Neutrophil (primary cell): Measurements from ENCODE around the gene RBMX2.
"Not testable (repeated sequence)": the region's sequence is repeated elsewhere in the genome, so short reads cannot be mapped to it uniquely, and the experiment has no call there.

Experiments used
- H3K27ac ChIP-seq: fragments of 200-600 bp; sonication (generic); 2 replicates; pipeline ENCODE4 v1.5.1; 2016; ENCODE audit warnings: mild to moderate bottlenecking, moderate library complexity
- H3K27me3 ChIP-seq: fragments of 200-600 bp; sonication (generic); 2 replicates; pipeline ENCODE4 v1.6.0; 2016; ENCODE audit warnings: mild to moderate bottlenecking
- H3K36me3 ChIP-seq: fragments of 200-600 bp; sonication (generic); 2 replicates; pipeline ENCODE4 v1.5.1; 2017
- H3K4me1 ChIP-seq, 2 experiments: fragments of 200-600 bp in 1 of 2; sonication (generic) in 1 of 2; 1 replicate in 1 of 2; 2 replicates in 1 of 2; pipeline versions ENCODE4 v1.5.1 to v1.6.1; 2013 to 2016; ENCODE audit warnings: low read depth in 1 of 2, low read length in 1 of 2, mild to moderate bottlenecking in 1 of 2, moderate library complexity in 1 of 2; ENCODE audit not compliant: control insufficient read depth in 1 of 2, insufficient read depth in 1 of 2
- H3K4me3 ChIP-seq, 2 experiments: fragments of 200-600 bp in 1 of 2; sonication (generic) in 1 of 2; 1 replicate in 1 of 2; 2 replicates in 1 of 2; pipeline ENCODE4 v1.5.1; 2013 to 2016; ENCODE audit warnings: low read depth in 1 of 2, low read length in 1 of 2, mild to moderate bottlenecking in 1 of 2, moderate library complexity in 1 of 2
- H3K9me3 ChIP-seq: fragments of 200-600 bp; sonication (generic); 2 replicates; pipeline ENCODE4 v1.5.1; 2016
- CTCF ChIP-seq: fragments of 200-600 bp; sonication (generic); IDR thresholded peaks from 2 replicates; pipeline ENCODE4 v1.5.1; 2016; ENCODE audit warnings: antibody characterized with exemption

RBMX2 gene

GRCh38 chrX:130435937-130436336 lies 34.1 kb downstream of the RBMX2 start:
- H3K36me3 ChIP-seq, result no peaks in the 10 kb centered on the region
- no peak overlapping the region for H3K4me3 ChIP-seq
- H3K4me1 ChIP-seq, result no peaks in the 10 kb centered on the region
- no peaks in the 10 kb centered on the region for H3K9me3 ChIP-seq
- no peak overlapping the region for H3K27ac ChIP-seq
- no peak for TF ChIP-seq CTCF
- no peaks in the 10 kb centered on the region for H3K27me3 ChIP-seq

DNA sequence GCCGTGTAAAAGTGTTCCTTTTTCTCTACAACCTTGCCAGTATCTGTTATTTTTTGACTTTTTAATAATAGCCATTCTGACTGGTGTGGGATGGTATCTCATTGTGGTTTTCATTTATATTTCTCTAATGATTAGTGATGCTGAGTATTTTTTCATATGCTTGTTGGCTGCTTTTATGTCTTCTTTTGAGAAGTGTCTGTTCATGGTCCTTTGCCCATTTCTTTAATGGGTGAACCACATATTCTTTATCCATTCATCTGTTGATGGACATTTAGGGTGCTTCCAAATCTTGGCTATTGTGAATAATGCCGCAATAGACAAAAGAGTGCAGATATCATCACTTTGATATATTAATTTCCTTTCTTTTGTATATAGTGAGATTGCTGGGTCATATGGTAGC lies 36.2 kb downstream of the RBMX2 start:
- not testable (repeated sequence) for H3K27ac ChIP-seq, H3K9me3 ChIP-seq, H3K4me3 ChIP-seq, H3K27me3 ChIP-seq, H3K4me1 ChIP-seq, H3K36me3 ChIP-seq

DNA sequence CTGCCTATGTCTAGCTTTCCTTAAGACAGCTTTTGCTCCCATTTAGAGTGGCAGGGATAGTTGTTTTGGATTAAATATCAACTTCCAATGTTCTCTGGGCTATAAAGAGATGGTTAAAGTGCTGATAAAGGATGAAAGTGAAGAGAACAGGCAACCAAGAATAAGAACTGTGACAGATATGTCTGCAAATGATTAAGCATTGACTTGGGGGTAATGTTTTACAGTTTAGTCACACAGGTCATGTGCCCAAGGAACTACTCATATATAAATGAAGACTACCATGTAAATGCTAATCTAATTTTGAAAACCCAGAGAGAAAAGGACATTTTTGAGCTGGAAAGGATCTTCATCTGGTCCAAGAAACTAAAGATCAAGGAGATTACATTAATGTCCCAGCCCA lies 42.1 kb downstream of the RBMX2 start:
- TF ChIP-seq CTCF, result no peak
- Histone ChIP-seq H3K4me1 (no peaks in the 10 kb centered on the region), H3K4me3 (no peak overlapping the region), H3K9me3 (no peaks in the 10 kb centered on the region), H3K27ac (no peak overlapping the region), H3K27me3 (no peaks in the 10 kb centered on the region), H3K36me3 (no peaks in the 10 kb centered on the region)

- no peak for TF ChIP-seq CTCF
- H3K9me3 ChIP-seq, result no peaks in the 10 kb centered on the region
- H3K27me3 ChIP-seq, result no peaks in the 10 kb centered on the region
- no peak overlapping the region for H3K4me3 ChIP-seq
- H3K4me1 ChIP-seq, result no peaks in the 10 kb centered on the region
- no peaks in the 10 kb centered on the region for H3K36me3 ChIP-seq
- H3K27ac ChIP-seq, result no peak overlapping the region
Observed at GRCh38 chrX:130444641-130445336, 43.0 kb downstream of the RBMX2 start.

GRCh38 chrX:130446974-130447373 lies 45.2 kb downstream of the RBMX2 start:
- no peaks in the 10 kb centered on the region for H3K36me3 ChIP-seq
- H3K4me3 ChIP-seq, result no peak overlapping the region
- H3K4me1 ChIP-seq, result no peaks in the 10 kb centered on the region
- no peaks in the 10 kb centered on the region for H3K9me3 ChIP-seq
- no peak for TF ChIP-seq CTCF
- H3K27ac ChIP-seq, result no peak overlapping the region
- no peaks in the 10 kb centered on the region for H3K27me3 ChIP-seq
